Midbrain (tissue), 1 donor: ENCODE data around the gene TTF2.
"Not testable (repeated sequence)": the region's sequence is repeated elsewhere in the genome, so short reads cannot be mapped to it uniquely, and the experiment has no call there.

Experiments
- DNase-seq: peaks from one replicate; lab custom pipeline; 2025; lab: John Stamatoyannopoulos, UW

TTF2 gene

GRCh38 chr1:117093870-117094621 is 33.9 kb downstream of the TTF2 start:
- DNase-seq, result no peak

DNA sequence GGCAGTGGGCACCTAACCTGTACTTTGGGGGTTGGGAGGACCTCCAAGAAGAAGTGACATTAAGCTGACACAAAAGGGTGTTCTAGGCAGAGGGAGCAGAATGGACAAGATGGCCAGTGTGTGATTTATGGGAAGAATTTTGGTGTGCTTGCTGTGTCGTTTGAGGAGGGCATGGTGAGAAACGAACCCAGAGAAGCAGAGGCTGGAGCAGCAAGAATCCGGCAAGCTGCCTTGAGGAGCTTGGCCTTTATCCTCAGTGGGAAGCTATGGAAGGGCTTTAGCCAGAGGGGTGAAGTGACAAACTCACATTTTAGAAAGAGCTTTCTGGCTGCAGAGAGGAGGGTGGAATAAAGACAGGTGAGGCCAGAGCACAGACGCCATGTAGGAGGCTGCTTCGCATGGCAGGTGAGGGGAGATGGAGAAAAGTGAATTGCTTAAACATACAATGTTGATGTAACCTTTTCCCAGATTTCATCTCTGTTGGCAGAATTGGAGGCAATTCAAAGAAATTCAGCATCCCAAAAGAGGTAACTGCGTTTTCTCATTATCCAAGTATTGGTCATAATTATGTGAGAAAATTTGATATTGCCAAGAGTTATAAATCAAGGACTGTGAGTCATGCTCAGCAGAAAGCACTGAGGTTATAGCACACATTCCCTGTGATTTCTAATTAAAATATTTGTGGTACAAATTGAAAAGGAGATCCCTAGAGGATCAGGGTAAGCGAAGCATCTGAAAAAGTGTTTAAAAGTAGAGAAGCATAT is 34.9 kb downstream of the TTF2 start:
- DNase-seq, result no peak

DNA sequence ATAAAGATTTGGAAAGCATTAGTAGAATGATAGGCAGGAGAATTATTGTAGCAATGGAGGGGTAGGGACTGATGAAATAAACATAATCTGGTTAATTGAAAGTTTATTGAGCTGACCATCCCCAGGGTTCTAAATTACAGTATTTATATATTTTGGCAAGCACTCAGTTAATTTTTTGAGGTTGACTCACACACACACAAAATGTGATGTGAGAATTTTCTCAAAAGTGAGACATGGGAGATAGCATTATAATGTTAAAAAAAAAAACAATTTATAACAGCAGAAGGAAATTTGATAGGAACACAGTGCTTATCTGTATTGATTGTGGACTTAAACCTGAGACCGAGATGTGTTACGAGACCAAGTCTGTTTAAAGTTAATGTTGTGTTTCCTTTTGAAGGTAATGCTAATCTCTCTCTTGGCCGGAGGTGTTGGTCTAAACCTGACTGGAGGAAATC is 36.9 kb downstream of the TTF2 start:
- no peak for DNase-seq

- DNase-seq, result no peak
Observed at GRCh38 chr1:117097443-117097842, 37.3 kb downstream of the TTF2 start.

GRCh38 chr1:117098287-117098890 is 38.3 kb downstream of the TTF2 start:
- no peak for DNase-seq

DNA sequence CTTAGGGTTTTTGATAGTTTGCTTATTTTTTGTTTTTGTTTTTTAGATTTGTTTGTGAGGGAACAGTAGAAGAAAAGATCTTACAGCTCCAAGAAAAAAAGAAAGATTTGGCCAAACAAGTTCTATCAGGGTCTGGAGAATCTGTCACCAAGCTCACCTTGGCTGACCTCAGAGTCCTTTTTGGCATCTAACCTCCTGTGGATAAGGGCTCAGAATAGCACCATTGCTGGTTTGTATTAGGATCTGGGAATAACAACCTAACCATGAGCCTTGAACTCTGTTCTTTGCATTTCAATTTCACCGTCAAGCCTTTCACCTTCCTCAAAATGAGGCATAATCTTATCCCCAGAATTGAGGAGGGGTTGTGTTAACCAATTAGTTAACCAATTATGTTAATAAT is 41.2 kb downstream of the TTF2 start:
- DNase-seq, result no peak

DNA sequence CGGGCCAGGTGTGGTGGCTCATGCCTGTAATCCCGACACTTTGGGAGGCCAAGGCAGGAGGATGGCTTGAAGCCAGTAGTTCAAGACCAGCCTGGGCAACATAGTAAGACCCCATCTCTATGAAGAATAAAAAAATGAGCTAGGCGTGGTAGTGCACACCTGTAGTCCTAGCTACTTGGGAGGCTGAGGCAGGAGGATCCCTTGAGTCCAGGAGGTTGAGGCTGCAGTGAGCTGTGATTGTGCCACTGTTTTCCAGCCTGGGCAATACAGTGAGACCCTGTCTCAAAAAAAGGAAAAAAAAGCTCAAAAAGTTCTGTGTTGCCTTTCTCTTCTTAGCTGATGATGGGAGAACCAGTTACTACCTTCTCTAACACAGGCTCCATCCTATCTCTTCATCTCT is 41.7 kb downstream of the TTF2 start:
- DNase-seq, result not testable (repeated sequence)

GRCh38 chr1:117104986-117105385 is 44.9 kb downstream of the TTF2 start:
- no peak for DNase-seq

- DNase-seq, result no peak
Observed at GRCh38 chr1:117105722-117106121, 45.6 kb downstream of the TTF2 start.

DNA sequence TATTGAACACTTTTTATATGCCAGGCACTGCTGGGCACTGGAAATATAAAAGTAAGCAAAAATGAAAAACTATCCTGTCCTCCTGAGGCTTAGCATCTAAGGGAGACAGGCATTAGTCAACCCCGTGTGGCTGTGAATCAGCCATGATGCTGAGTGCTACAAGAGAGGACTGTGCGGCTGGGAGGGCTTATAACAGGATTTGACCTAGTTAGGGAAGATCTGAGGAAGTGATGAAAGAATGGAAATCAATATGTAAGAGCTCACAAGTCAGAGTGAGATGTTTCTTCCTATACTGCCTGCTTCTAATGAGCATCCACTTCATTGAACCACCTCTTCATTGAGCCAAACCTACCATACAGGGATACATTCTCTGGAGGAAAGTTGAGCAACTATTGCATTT is 46.4 kb downstream of the TTF2 start:
- DNase-seq, result no peak

DNA sequence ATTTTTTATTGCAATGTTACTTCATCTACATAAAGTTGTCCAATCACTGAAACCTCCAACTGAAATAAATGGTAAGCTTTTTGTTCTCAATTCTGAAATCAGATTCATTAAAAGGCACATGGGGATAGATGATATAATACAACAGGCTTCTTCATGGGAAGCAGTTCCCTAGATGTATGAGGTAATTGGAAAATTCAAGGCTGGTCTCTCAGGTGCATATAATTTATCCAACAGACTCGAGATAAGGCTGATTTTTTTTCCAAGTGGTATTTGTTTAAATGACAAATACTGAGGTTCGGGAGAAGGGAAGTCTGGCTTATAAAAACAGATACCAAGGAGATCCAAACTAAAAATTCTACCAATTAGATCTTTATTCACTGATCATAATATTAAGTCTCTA is 47.2 kb downstream of the TTF2 start:
- no peak for DNase-seq

DNA sequence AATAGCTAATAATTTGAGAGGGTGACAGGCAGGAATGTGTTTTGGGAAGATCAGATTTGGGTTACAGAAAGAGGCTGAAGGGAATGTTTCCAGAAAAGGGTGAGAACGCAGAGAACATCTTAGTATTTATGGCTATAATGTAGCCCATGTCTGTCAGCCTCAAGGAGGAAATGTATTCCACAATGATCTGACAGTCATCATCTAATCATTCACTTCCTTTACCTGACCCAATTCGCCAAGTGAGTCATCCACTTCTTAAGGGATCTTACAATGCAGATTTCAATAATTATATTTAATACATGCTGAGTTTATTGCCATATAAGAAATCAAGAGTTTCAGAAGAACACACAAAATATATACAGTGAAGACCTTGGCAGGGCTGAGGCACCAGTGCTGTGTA is 50.6 kb downstream of the TTF2 start:
- DNase-seq, result no peak

DNA sequence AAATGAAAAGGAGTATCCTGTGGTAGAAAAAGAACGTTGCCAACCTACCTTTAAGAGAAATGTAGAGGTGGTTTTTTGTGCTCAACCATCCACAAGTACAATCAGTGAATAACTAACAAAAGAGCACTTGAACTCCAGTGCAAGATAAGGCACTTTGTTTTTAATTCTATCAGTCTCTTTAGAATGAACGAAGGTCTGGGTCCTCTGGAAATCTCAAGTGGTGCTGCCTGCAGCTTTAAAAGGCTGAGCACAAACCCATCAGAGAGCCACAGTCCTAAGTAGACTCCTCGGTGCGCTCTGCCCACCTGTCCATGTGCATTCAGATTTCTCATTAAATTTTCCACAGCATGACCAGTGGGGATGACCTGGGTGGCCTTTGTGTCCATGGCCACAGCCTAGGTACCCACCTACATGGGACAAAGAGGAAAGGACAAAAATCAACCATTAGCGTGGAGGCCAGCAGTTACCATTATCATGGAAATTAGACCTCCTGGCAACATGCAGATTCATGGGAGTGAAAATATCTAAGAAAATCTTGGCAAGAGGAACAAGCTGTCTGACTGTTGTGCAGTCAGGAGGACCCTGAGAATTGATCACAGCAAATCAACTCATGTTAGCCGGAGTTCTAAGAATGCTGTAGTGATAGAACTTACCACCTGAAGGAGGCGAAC is 52.1 kb downstream of the TTF2 start:
- DNase-seq, result no peak

DNA sequence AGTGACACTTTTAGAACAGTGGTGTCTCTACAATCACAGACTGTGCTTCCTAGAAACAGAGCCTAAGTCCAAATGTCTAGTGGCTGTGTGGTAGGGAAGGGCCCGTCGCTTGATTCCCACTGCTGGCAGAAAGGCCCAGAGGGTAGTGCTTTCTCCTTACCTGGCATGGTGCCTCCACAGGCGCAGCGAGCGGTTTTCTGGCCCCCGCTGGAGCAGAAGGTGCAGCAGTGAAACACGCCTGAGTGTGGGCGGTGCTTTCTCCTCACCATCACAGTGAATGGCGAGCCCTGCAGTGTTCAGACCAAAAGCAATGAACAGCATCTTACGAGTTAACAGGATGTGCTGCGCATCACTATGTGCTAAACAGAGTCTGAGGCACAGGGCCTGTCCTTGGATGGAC is 53.1 kb downstream of the TTF2 start:
- DNase-seq, result no peak

DNA sequence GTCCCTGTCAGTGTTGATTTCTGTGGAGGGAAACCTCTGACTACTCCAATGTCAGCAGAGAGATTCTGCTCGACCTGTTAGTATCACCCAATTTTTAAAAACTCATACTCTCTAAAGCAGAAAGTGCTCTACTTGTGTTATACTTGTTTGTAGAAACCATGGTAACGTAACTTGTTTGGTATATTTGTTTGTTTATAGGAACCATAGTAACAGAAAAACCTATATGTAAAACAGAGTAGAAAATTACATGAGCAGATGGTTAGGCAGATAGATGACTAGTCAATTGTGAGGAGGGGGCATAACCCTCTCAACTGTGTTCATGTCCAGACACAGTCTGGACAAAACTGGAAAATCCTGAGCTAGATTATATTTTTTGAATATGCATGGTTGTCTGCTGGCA is 54.8 kb downstream of the TTF2 start:
- DNase-seq, result no peak

DNA sequence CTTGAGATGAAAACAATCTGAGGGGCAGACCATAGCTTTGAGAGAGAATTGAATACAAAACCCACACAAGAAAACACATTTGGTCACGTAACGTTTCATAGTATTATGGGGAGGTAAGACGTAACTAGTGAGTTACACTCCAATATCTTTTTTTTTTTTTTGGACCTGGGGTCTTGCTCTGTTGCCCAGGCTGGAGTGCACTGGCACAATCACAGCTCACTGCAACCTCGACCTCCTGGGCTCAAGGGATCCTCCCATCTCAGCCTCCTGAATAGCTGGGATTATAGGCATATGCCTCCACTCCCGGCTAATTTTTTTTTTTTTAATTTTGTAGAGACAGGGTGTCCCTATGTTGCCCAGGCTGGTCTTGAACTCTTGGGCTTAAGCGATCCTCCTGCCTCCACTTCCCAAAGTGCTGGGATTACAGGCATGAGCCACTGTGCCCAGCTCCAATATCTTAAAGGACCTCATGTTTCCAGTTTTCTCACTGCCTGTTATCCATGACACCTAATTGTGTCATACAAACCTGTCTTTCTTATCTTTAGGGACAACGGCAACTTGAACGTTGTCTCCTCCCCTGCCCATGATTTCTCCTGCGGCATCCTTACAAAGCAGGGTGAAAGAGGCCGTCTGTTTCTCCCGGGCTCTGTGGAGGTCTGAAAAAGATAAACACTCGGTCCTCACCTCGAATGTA is 56.1 kb downstream of the TTF2 start:
- DNase-seq, result no peak

DNA sequence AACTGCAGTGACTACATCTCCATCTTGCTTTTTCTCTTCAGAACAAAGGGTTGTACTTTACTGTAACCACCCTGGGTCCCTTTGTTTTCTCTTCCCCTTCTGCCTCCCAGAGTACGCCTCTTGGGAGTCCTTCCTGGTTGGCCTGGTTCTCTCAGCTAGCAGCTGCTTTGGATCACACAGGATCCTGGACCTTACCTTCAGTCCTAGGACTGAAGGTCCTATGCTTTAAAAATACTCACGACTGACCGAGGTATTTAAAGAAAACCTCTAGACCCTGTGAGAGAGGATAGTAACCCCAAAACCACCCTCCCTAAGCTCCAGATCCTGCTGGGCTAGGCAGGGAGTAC is 56.6 kb downstream of the TTF2 start:
- DNase-seq, result no peak

- no peak for DNase-seq
Observed at GRCh38 chr1:117117697-117118096, 57.6 kb downstream of the TTF2 start.

DNA sequence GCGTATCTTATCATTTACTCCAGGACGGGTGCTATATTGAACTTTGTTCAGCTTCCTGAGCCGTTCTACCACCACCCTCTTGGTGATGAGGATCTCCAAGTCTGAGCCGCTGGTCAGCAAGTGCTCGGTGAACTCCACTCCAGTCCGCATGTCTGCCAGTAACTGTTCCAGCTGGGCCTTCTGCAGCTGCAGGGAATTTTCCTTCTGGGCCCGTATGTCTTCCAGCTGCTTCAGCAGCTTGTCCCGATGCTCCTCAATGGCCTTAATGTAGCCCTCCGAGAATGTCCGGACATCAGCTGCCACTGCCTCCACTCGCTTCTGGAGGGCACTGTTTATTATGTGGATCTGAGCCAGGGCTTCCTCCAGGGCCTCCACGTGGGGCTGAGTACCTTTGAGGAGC is 58.0 kb downstream of the TTF2 start:
- no peak for DNase-seq

DNA sequence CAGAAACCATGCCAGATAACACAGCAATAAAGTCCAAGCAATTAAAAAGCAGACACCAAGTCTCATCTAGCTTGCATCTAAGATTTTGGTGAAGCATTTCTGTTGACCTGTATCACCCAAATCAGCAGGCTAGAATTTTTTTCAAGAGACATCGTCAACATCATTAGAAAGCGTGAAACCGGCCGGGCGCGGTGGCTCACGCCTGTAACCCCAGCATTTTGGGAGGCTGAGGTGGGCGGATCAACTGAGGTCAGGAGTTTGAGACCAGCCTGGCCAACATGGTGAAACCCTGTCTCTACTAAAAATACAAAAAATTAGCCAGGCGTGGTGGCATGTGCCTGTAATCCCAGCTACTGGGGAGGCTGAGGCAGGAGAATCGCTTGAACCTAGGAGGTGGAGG is 59.0 kb downstream of the TTF2 start:
- not testable (repeated sequence) for DNase-seq

DNA sequence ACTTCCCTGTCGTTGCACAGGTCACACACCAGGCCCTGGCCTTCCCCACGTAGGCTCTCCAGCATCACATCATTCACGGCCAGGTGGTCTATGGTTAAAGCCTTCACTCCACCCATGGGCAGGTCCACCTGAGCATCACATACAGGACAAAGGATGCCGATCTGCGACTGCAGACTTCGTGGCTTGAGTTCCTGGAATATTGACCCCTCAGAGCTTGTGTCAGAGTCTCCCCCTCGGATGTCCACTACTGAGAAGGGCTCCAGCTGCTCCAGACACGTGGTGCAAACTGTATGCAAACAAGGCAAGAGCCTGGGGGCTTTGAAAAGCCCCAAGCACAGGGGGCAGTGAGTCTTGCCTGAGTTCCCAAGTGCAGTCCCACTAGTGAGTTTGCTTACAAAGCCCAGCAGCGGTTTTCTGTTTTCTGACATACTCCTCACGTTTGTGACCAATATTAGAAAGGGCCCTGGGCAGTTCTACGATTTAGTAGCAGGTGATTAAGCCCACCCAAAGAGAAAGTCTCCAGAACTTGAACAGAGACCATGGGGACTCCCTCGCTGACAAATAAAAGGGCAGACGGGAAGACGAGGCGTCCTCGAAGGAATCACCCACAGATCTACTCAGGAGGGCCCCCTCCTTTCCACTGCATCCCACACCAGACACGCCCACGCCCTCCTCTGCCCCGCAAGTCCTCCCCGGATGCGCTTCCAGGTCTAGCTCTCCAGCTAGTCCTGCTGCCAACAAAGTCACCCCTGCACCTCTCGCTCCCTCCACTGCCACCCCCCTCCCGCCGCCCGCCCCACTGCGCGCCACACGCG is 60.9 kb downstream of the TTF2 start:
- no peak for DNase-seq
